IPS-18a (cell line): ENCODE data around the gene TMEM119.

Experiments used
- H3K27ac ChIP-seq: one replicate; pipeline ENCODE4 v1.5.1; 2013; ENCODE audit warnings: low read length
- H3K27me3 ChIP-seq: one replicate; pipeline ENCODE4 v1.6.1; 2013; ENCODE audit warnings: mild to moderate bottlenecking, low read length; ENCODE audit not compliant: control insufficient read depth, insufficient read depth
- H3K36me3 ChIP-seq: one replicate; pipeline ENCODE4 v1.6.1; 2013; ENCODE audit warnings: low read depth, low read length; ENCODE audit not compliant: control insufficient read depth
- H3K4me1 ChIP-seq: one replicate; pipeline ENCODE4 v1.6.1; 2013; ENCODE audit warnings: low read depth, low read length; ENCODE audit not compliant: control insufficient read depth
- H3K4me3 ChIP-seq: one replicate; pipeline ENCODE4 v1.5.1; 2013; ENCODE audit warnings: low read length
- H3K9ac ChIP-seq: one replicate; pipeline ENCODE4 v1.6.1; 2013; ENCODE audit warnings: mild to moderate bottlenecking, low read length, moderate library complexity
- H3K9me3 ChIP-seq: one replicate; pipeline ENCODE4 v1.6.1; 2013; ENCODE audit warnings: low read depth, low read length; ENCODE audit not compliant: control insufficient read depth

Gene TMEM119

GRCh38 chr12:108610856-108611605, 13.1 kb upstream of the TMEM119 start:
- Histone ChIP-seq H3K4me1 (no peaks in the 10 kb centered on the region), H3K9ac (no peak overlapping the region), H3K27me3 (no peaks in the 10 kb centered on the region), H3K4me3 (no peak overlapping the region), H3K36me3 (no peaks in the 10 kb centered on the region), H3K27ac (no peak overlapping the region), H3K9me3 (no peaks in the 10 kb centered on the region)

- no peak overlapping the region for H3K9ac ChIP-seq
Observed at GRCh38 chr12:108610336-108610815, 12.5 kb upstream of the TMEM119 start.

GRCh38 chr12:108609537-108610335, 11.9 kb upstream of the TMEM119 start:
- H3K4me1 ChIP-seq: no peaks in the 10 kb centered on the region
- H3K27me3 ChIP-seq: no peaks in the 10 kb centered on the region
- H3K27ac ChIP-seq: no peak overlapping the region
- H3K9ac ChIP-seq: no peak overlapping the region
- H3K36me3 ChIP-seq: no peaks in the 10 kb centered on the region
- H3K4me3 ChIP-seq: no peak overlapping the region
- H3K9me3 ChIP-seq: no peaks in the 10 kb centered on the region

More at GRCh38 chr12:108610336-108610815, 12.5 kb upstream of the TMEM119 start:
- no peak overlapping the region for H3K27ac ChIP-seq
- H3K27me3 ChIP-seq: no peaks in the 10 kb centered on the region
- no peaks in the 10 kb centered on the region for H3K36me3 ChIP-seq
- H3K9me3 ChIP-seq: no peaks in the 10 kb centered on the region
- no peaks in the 10 kb centered on the region for H3K4me1 ChIP-seq
- H3K4me3 ChIP-seq: no peak overlapping the region

GRCh38 chr12:108608616-108609015, 10.7 kb upstream of the TMEM119 start:
- H3K9ac ChIP-seq: no peak overlapping the region
- H3K27ac ChIP-seq: no peak overlapping the region
- H3K9me3 ChIP-seq: no peaks in the 10 kb centered on the region
- no peaks in the 10 kb centered on the region for H3K36me3 ChIP-seq
- H3K4me1 ChIP-seq: no peaks in the 10 kb centered on the region
- no peaks in the 10 kb centered on the region for H3K27me3 ChIP-seq
- no peak overlapping the region for H3K4me3 ChIP-seq

GRCh38 chr12:108607981-108608600, 10.2 kb upstream of the TMEM119 start:
- no peaks in the 10 kb centered on the region for H3K4me1 ChIP-seq
- no peaks in the 10 kb centered on the region for H3K36me3 ChIP-seq
- H3K27ac ChIP-seq: no peak overlapping the region
- H3K9me3 ChIP-seq: no peaks in the 10 kb centered on the region
- H3K4me3 ChIP-seq: no peak overlapping the region
- no peak overlapping the region for H3K9ac ChIP-seq
- H3K27me3 ChIP-seq: no peaks in the 10 kb centered on the region

GRCh38 chr12:108606492-108606891, 8.6 kb upstream of the TMEM119 start:
- Histone ChIP-seq H3K27me3 (no peaks in the 10 kb centered on the region), H3K4me3 (no peak overlapping the region), H3K36me3 (no peaks in the 10 kb centered on the region), H3K27ac (no peak overlapping the region), H3K9ac (no peak overlapping the region), H3K9me3 (no peaks in the 10 kb centered on the region), H3K4me1 (no peaks in the 10 kb centered on the region)

GRCh38 chr12:108605690-108606406, 8.0 kb upstream of the TMEM119 start:
- Histone ChIP-seq H3K9me3 (no peaks in the 10 kb centered on the region), H3K36me3 (no peaks in the 10 kb centered on the region), H3K4me3 (no peak overlapping the region), H3K27me3 (no peaks in the 10 kb centered on the region), H3K9ac (no peak overlapping the region), H3K27ac (no peak overlapping the region), H3K4me1 (no peaks in the 10 kb centered on the region)

- H3K9me3 ChIP-seq: no peaks in the 10 kb centered on the region
- H3K4me1 ChIP-seq: no peaks in the 10 kb centered on the region
- no peak overlapping the region for H3K4me3 ChIP-seq
- no peak overlapping the region for H3K9ac ChIP-seq
- H3K27ac ChIP-seq: no peak overlapping the region
- no peaks in the 10 kb centered on the region for H3K36me3 ChIP-seq
- H3K27me3 ChIP-seq: no peaks in the 10 kb centered on the region
Observed at GRCh38 chr12:108605000-108605689, 7.3 kb upstream of the TMEM119 start.

GRCh38 chr12:108604208-108604941, 6.5 kb upstream of the TMEM119 start:
- Histone ChIP-seq H3K27me3 (no peaks in the 10 kb centered on the region), H3K9ac (no peak overlapping the region)

GRCh38 chr12:108603743-108604142, 5.9 kb upstream of the TMEM119 start:
- Histone ChIP-seq H3K4me3 (no peak overlapping the region), H3K9me3 (no peaks in the 10 kb centered on the region), H3K27me3 (no peaks in the 10 kb centered on the region), H3K27ac (no peak overlapping the region), H3K4me1 (no peaks in the 10 kb centered on the region), H3K9ac (no peak overlapping the region), H3K36me3 (no peaks in the 10 kb centered on the region)

More at GRCh38 chr12:108604208-108604941, 6.5 kb upstream of the TMEM119 start:
- H3K27ac ChIP-seq: no peak overlapping the region
- H3K9me3 ChIP-seq: no peaks in the 10 kb centered on the region
- H3K36me3 ChIP-seq: no peaks in the 10 kb centered on the region
- no peak overlapping the region for H3K4me3 ChIP-seq
- no peaks in the 10 kb centered on the region for H3K4me1 ChIP-seq
